OCI-M2 (cell line): ENCODE results near the gene ACAP1.

Source experiments
- DNase-seq: peaks from one replicate; lab custom pipeline; 2025; ENCODE audit not compliant: unreplicated experiment; lab: John Stamatoyannopoulos, UW

ACAP1 gene

DNA sequence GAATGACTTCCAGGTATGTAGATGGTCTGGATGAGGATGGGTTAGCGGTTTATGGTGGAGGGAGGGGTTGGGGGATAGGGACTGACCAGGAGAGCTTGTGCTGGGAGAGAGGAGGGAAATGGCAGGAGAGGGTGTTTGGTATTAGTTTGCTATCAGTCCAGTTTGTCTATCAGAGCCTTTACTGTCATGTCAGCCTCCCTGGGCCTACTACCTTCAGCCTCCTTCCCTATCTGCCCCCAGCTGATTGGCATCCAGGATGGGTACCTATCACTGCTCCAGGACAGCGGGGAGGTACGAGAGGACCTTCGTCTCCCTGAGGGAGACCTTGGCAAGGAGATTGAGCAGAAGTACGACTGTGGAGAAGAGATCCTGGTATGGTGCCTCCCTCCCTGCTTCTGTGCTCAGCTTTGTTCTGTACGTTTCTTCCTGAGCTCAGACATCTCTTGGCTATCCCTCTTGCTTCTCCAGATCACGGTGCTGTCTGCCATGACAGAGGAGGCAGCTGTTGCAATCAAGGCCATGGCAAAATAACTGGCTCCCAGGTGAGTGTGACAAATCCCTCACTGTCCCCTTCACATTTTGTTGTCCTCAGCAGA is 25.1 kb upstream of the ACAP1 start:
- DNase-seq: no peak

DNA sequence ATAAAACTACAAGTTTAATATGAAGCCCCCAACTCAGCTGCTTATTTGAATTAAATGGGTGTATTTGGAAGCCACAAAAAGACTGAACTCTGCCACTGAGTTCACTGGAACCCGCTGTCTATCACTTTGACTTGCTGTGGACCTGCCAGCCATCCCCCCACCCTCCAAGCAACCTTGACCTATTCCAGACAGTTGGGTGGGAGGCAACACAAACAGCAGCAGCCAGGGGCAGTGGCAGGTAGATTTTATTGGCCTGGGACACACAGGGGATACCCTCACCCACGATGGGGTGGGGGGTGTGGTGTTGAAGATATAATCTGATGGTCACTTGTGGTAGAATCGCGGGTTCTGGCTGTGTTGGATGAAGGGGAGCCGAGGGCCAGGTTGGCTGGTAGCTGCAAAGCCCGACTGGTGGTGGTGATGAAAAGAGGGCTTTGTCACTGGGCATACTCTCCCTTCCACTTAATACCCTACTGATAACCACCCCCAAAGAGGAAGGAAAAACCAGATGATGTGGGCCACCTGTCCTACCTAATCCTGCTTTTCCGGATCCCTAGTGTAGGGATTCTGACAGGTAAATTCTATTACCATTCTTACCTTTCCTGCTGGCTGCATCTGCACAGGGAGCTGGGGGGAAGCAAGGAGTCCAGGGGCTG is 23.8 kb upstream of the ACAP1 start:
- DNase-seq: no peak

DNA sequence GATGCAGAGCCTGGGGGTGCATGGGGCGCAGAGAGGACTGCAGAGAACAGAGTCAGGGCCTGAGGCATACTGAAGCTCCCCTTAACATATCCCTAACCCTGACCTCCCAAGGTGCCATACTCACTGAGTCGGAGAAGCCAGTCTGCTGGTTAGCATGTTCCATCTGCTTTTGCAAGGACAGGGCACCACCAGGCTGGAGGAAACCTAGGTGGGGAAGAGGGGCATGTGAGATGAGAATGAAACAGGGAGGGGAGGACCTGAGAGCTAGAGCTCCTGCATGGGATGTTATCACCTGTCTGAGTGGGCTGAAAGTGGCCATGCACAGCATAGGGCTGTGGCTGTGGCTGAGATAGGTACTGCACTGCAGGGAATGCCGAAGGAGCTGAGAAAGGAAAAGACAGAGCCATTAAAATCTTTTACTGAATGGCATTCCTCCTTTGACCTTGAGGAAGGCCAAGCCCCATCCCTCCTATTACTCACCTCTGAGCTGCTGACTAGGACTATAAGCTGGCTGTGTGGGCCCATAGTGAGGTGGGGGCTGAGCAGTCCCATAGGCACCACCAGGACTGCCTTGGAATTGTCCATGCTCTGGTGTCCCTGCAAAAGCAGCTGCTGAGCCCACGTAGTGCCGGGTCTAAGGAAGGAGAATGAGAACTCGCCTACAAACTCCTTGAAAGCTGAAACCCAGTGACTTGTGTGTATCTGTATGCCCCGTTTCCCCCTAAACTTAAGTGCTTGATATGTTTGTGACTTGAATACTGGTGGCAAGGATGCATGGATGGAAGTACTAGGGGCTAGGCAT is 23.0 kb upstream of the ACAP1 start:
- DNase-seq: no peak

DNA sequence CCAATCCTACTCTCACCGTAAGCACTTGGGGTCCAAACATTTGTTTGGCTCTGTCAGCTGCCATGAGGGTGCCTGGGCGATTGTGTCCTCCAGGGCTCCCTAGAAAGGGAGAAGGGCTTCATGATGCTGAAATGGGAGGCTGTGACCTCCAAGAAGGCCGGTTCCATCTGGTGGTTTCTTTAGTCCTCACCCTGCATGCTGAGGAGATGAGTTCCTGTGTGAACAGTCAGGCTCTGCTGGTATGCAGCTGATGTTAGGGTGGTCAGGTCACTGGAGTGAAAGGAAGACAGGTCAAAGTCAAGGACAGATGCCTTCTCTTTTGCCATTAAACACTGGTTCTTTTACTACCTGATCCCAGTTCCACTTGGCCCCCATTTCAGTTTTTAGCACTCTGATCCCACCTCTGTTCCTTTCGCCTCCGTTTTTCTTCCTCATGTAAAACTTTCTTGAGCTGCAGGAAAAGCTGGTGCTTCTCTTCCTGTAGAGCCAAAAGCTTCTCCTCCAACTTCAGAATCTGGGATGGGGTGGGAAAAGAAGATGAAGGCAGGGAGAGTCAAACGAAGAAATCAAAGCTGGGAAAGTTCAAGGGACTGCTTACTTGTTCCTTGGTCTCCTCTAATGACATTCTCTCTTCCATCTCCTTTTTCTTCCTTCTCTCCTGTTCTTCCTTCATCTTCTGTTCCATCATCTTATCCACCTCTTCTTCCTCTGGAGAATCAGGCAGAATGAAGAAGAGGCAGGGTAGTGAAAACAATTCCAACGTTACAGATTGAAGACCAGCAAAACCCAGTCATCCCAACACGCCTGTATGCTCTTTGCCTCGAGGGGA is 22.2 kb upstream of the ACAP1 start:
- no peak for DNase-seq

DNA sequence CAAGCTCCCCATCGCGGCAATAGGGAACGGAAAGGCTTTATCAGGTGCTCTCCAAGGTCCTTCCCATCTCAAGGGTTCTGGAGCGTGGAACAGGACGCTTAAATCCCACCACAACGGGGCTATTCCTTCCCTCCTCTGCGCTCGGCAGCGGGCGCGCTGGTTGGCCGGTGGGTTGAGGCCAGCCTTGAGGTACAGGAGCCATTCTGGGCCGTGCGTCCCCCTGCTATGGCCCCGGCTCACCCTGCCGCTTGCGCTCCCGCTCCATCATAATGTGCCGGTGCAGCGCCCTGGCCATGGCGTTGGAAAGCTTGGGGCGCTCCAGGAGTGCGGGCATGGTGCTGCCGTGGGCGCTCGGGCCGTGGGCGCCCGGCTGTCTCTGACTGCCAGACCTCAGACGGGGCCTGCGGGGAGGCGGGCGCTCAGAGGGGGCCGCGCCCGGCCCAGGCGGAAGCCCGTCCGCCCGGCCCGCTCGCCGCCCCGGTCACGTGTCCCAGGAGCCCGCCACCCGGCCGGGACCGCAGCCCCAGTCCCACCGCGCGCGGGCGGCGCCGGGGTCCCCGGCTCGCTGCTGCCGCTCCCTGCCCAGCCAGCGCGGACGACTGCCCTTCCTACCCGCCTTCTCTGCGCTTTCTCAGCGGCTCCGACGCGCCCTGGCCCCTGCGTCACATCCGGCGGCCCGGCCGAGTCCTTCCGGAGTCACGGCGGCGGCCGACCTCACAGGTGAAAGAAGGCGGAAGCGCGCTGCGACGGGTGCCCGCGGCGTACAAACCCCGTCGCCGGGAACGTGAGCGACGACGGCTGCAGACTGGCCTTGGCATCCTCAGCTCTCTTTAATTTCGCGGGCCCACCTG is 21.4 kb upstream of the ACAP1 start, which contains the start of gene GPS2:
TSS of gene GPS2 (minus strand) at position 642 of the 851 bp plus-strand sequence. CDS start at position 334, 308 bp downstream.
- DNase-seq: no peak

DNA sequence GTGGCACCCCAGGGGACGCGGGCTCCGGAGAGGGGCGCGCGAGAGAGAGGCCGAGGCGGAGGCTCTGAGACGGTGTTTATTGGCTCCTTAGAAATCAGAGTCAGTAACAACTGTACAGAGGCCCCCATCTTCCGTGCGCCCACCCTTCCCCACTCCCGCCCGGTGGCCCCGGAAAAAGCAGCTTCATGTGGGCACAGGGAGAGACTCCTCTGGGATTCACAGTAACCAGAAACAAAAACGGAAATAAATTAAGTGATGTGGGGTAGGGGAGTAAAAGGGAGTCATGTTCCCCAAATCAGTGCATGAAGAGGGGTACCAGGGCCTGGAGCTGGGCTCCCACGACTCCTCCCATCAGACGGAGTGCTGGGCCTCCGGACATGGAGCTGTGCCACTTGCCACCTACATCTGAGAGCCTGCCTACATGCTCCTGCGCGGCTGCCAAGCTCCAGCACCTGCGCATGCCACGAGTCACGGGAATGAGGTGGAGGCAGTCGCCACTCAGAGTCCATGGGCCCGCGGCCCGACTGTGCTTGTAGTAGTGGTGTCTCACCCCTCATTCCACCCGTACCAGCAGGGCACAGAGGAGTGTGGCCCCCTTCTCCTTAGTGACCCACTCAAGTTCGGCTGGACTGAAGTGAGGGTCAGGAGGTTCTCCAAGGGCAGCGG is 20.6 kb upstream of the ACAP1 start:
- no peak for DNase-seq

DNA sequence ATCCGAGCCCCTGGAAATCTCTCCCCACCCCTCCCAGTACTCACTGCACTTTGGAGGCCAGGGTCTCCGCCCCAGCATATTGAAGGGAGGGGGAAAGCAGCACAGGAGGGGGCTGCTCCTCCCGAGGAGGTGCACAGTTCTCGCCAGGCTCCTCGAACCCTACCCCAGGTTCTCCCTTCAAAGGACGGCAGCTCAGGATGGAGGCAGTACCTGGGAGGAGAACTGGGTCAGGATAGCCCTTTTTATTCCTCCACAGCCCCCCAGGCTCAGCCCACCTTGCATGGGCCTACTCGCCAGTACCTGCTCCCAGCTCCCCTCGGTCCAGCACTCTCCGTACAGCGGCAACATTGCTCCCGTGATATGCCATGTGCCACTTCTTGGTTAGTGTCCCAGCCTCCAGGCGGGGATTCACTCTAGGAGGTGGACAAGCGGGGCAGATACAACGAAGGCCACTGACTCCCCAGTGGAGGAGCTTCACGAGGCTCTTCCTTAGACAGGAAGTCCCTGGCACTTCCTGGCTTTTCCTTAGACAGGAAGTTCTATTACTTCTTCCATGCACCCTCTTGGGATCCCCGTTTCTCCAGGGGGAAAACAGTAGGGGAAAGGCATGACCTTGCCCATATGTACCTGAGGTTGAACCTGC is 19.0 kb upstream of the ACAP1 start:
- no peak for DNase-seq

DNA sequence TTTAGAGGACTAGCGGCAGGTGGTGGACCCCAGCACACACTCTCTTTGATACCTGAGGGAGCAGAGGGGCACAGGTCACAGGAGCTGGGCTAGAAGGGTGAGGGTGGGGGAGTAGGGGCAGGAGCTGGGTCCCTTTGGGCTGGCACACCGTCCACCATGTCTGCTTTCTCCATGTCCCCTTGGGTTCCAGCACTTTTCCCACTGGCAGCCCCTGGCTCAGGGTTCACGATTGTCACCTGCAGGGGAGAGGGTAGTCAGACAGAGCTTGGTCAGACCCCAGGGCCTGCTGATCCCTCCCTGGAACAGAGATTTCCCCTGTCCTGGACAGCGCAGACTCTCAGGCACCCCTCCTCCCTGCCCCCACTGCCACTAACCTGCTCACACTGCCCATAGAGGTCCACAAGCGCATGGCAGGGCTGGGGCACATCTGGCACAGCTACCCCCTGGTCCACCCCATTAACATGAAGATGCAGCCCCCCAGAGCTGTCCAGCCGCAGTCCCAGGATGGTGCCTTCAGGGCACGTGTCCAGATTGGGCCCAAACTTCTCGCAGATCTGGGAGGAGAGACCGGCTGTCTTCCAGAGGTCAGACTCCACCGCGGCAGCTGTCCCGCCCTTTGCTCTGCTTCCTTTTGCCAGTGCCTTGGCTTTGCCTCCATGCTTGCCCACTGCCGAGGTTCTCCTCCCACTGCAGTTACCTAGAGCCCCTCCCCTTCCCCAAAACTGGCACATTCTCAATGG is 18.0 kb upstream of the ACAP1 start:
- DNase-seq: no peak

DNA sequence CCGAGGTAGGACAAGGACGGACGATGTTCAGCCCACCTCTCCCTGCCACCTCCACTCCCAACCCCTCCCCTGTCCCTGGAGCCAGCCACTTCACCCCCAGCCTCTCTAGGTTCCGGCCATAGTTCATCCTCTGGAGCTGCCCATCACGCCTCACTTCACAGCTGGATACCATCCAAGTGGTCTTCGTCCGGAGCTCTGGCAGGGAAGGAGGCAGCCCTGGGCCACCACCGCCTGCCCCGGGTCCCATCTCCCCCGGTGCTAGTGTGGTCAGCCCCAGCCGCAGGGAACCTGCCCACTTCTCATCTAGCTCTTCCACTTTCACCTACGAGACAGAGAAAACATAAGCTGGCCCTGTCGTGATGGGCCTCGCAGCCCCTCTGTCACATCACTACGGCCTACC is 14.9 kb upstream of the ACAP1 start:
- DNase-seq: no peak

DNA sequence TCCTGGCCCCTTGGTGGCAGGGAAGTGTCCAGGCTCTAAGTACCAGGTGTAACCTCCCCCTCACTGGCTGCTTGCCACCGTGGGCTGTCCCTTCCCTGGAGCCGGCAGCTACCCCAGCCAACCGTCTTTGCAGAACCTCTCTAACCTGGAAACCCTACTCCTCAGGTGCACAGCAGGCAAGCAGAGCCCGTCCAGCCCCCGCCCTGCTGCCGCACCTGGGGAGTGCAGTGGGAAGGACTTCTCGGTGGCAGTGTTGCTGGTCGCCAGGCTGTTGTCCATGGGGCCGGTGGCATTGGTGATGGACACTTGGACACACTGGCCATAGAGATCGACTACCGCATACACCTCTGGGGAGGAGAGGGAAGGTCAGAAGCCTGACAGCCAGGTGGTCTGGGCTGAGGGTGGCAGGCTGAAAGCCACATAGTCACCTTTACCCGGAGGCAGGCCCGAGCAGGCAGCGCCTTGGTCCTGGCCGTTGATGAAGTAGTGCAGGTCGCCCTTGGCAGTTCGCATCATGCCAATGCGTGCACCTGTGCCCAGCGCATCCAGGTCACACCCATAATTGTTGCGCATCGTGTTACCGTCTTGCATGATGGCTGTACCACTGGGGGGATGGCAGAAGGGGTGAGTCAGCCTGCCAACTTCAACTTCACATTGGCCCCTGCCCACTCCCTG is 13.7 kb upstream of the ACAP1 start:
- no peak for DNase-seq

DNA sequence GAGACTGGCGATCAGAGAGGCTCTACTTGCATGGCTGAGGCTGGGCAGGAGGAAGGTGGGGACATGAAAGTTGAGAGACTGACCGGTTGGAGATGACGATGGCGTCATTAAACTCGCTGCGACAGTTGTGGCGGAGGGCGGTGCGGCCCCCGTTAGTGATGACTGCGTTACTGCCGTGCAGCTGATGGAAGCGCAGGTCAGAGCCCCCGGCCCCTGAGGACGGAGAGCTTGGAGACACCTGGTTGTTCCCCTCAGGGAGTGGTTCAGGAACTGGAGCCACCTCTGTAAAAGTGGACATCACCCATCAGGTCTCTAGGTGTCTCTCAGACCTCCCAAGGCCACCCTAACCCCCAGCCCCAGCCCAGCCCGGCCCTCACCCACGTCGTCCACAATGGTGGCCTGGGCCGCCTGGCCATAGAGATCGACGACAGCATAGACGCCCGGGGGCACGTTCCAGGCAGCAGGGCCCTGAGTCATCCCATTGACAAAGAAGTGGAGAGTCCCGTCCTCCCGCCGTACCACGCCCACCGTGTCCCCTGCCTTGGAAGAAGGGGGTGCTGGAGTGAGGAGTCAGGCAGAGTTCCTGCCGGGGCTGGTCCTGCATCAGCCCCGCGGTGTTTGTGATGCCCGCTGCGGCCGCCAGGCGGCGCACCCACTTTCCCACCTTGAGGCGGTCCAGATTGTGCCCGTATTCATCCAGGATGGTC is 12.4 kb upstream of the ACAP1 start:
- no peak for DNase-seq

DNA sequence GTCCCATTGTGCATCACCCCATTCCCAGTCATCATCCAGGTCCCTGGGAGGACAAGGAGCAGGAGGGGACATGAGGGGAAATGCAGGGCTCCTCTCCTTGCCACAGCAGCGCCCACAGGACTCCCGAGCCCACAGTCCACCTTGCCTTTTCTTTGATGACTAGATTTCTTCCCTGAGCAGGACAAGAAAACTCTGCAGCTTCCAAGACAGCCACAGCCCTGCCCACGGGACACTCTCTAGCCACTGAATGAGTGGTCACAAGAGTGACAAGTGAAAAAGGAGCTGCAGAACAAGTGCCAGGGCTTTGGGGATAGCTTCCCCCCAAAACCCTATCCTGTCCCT is 11.9 kb upstream of the ACAP1 start:
- DNase-seq: no peak

DNA sequence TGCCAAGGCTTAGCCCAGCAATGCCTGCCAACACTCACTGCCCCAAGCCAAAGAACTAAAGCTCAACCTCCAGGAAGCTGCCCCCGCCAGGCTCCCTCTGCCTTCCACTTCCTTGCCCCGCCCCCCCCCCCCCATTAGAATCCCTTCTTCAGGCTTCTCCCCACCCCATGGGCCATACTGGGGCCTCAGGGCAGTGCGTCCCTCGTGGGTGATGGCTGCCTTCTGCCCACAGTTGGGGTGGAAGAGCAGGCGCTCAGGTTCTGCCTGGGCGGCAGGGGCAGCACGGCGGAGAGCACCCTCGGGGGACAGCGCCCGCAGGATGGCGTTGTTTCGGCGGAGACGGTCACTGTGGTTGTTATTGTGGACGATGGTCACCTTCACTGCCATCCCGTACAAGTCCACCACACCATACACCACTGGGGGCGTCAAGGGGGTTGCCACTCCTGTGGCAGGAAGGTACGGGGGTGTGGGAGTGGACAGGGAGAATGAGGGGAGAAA is 11.2 kb upstream of the ACAP1 start:
- no peak for DNase-seq

DNA sequence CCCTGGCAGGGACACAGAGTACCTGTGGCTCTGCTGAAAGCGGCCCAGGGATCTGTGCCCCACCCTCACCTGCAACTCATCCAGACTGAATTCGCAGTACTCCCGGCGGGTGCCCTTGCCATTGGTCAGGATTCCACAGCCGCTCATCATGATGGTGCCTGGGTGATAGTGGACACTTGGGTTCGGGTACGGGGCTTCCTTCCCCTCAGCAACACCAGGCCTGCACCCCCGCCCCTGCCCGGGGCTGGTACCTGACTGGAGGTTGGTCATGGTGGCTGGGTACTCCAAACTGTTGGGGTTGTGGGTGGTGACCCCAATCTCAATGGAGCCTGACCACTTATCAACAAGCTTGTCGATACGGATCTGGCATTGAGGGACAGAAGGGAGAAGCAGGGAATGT is 10.1 kb upstream of the ACAP1 start:
- DNase-seq: no peak

DNA sequence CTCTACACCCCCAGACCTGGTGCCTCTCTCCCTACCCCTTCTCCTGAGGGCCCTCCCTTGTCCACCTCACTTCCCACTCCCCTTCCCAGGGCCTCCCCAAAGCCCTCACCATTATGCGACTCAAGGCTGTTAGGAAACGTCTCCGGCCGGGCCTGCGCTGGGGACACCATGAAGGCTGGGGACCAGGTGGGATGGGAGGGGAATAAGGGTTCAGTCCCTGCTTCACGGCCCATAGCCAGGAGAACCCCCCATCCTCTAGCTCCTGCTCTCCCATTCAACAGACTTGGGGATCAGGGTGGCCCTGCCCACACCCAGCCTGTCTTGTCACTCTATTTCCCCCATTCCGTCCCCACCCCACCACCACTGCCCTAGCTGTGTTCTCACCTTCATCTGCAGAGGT is 9.3 kb upstream of the ACAP1 start:
- DNase-seq: no peak

DNA sequence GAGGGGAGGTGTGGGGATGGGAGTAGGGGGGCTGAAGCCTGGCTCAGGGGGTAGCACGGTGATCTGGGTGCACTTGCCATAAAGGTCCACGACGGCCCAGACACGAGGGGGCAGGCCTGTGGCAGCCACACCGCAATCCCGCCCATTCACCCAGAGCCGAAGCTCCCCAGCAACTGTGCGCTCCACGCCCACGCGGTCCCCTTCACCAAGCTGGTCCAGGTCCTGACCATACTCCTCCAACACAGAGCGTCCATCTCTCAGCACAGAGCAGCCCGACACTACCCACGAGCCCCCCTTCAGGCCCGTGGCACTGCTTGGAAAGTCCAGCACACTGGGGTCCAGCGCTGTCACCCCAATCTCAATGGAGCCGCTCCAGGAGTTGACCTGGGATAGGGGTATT is 8.8 kb upstream of the ACAP1 start:
- no peak for DNase-seq

DNA sequence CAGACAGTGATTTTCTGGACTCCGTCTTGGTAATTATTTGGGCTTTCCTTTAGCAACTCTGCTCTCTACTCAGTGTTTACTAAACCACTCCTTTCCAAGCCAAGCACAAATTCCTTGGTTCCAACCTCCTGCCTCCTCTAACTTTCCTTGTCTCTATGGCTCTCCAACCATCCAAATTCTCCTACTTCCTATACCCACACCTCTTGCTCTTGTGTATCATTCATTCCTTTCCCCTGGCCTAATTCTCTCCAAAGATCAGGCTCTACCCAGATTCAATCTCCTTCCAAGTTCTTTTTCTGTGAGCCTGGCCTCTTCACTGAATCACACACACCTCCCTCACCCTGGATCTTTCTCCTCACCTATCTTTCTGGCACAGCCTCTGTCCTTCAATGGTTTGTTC is 8.3 kb upstream of the ACAP1 start:
- no peak for DNase-seq
